Erythroblast (primary cell): ENCODE data around the gene IDH3G.

Source experiments
- GATA1 ChIP-seq: IDR thresholded peaks from 2 replicates; pipeline ENCODE4 v1.6.1; 2011; ENCODE audit warnings: low read depth, mild to moderate bottlenecking, control low read depth, low read length, moderate library complexity
- POLR2A ChIP-seq: IDR thresholded peaks from 2 replicates; pipeline ENCODE4 v1.6.1; 2011; ENCODE audit warnings: mild to moderate bottlenecking, low read length

GRCh38 chrX:153746359-153746758 is 47.8 kb downstream of the IDH3G start:
- TF ChIP-seq POLR2A (no peak), GATA1 (no peak)
